Gastrocnemius medialis (tissue), 4 donors: Measurements from ENCODE around the gene SGO2. TPM values are rescaled to one million over a fixed set of nuclear protein-coding genes. Genes with fewer than 3 reads are reported as not detected.
"Not testable (repeated sequence)": the region's sequence is repeated elsewhere in the genome, so short reads cannot be mapped to it uniquely, and the experiment has no call there.

Experiments used
- ATAC-seq, 2 donors: fragments of 150-250 bp; one replicate each; pipeline ENCODE4 v1.9.1; 2016
- DNase-seq, 2 donors: peaks; one replicate each; pipeline ENCODE4 v3.0.0-alpha.2; 2019
- H3K27ac ChIP-seq, 4 donors: fragments of 200-600 bp; sonication (generic); 1 replicate in 1 of 4; 2 replicates in 3 of 4; pipeline ENCODE4 v1.5.1; 2016 to 2018; ENCODE audit warnings: mild to moderate bottlenecking in 2 of 4, moderate library complexity in 1 of 4
- H3K27me3 ChIP-seq, 3 donors: fragments of 200-600 bp; sonication (generic) in 2 of 3; 1 replicate in 1 of 3; 2 replicates in 2 of 3; pipeline versions ENCODE4 v1.5.1 to v1.6.0; 2016 to 2019; ENCODE audit warnings: mild to moderate bottlenecking in 1 of 3, moderate library complexity in 1 of 3
- H3K36me3 ChIP-seq, 2 donors: fragments of 200-600 bp; sonication (generic) in 1 of 2; one replicate each; pipeline ENCODE4 v1.5.1; 2017 to 2018
- H3K4me1 ChIP-seq, 2 donors: fragments of 200-600 bp; sonication (generic) in 1 of 2; one replicate each; pipeline ENCODE4 v1.5.1; 2016 to 2017; ENCODE audit warnings: mild to moderate bottlenecking in 2 of 2
- H3K4me3 ChIP-seq, 4 donors: fragments of 200-600 bp; sonication (generic) in 3 of 4; 1 replicate in 1 of 4; 2 replicates in 3 of 4; pipeline ENCODE4 v1.5.1; 2016 to 2019; ENCODE audit warnings: mild to moderate bottlenecking in 2 of 4
- H3K9me3 ChIP-seq, 3 donors: fragments of 200-600 bp; sonication (generic) in 2 of 3; 1 replicate in 1 of 3; 2 replicates in 2 of 3; pipeline ENCODE4 v1.5.1; 2016 to 2019
- CTCF ChIP-seq, 5 experiments: fragments of 450-650 bp in 3 of 5; fragments of 200-600 bp in 2 of 5; sonication (generic) in 2 of 5; IDR thresholded peaks in 4 of 5; conservative IDR thresholded peaks in 1 of 5; 1 replicate in 4 of 5; 2 replicates in 1 of 5; pipeline ENCODE4 v1.5.1; 2016 to 2019; ENCODE audit warnings: antibody characterized with exemption in 5 of 5, mild to moderate bottlenecking in 3 of 5, moderate library complexity in 3 of 5
- POLR2A ChIP-seq, 2 donors: fragments of 450-650 bp; IDR thresholded peaks; one replicate each; pipeline ENCODE4 v1.6.1; 2017; ENCODE audit warnings: antibody characterized with exemption in 2 of 2, mild to moderate bottlenecking in 2 of 2, moderate library complexity in 2 of 2
- in situ Hi-C, 4 donors: fragments of 200-750 bp; cut with MboI; loops; one replicate each; pipeline versions ENCODE4 v1.15.0 to v1.8.0; 2017; ENCODE audit warnings: low sequenced_read_pairs in 4 of 4
- intact Hi-C: fragments of 100-400 bp; cut with DNase I; formaldehyde crosslinking; loops from one replicate; pipeline ENCODE4 v1.15.1; 2023; ENCODE audit warnings: low total_unique reads
- total RNA-seq, 4 donors: library from RNA; depleted of rRNA; stranded (reverse); fragments of >200 nt; gene quantifications; one replicate each; pipeline versions ENCODE4 v1.1.0 to v1.2.3, GENCODE V29; 2016

SGO2 gene
- total RNA-seq, 4 donors from 2014 or later, result 0.61 to 2.6 (median 0.70) TPM

- Histone ChIP-seq H3K4me1 (no peaks in the 10 kb centered on the region), H3K36me3 (no peaks in the 10 kb centered on the region), H3K4me3 (no peak overlapping the region), H3K27ac (no peak overlapping the region), H3K9me3 (no peaks in the 10 kb centered on the region), H3K27me3 (no peaks in the 10 kb centered on the region)
- intact Hi-C loops, result no loop called here
- no peak for TF ChIP-seq POLR2A (IDR thresholded peaks at IDR 0.05)
- no peak for TF ChIP-seq CTCF (IDR thresholded peaks at IDR 0.05 in 4 of 5, conservative IDR thresholded peaks at IDR 0.05 in 1 of 5)
- ATAC-seq (no peak), DNase-seq (no peak)
- in situ Hi-C loops, result no loop called here
These were observed 99.3 kb downstream of the SGO2 start for GRCh38 chr2:200625282-200625681.

GRCh38 chr2:200625958-200626363, 100.0 kb downstream of the SGO2 start:
- ATAC-seq (peak in 1 of 2 donors; percentile 30), DNase-seq (no peak)
- Histone ChIP-seq H3K27me3 (no peaks in the 10 kb centered on the region), H3K9me3 (no peaks in the 10 kb centered on the region), H3K27ac (no peak overlapping the region), H3K36me3 (no peaks in the 10 kb centered on the region), H3K4me3 (no peak overlapping the region), H3K4me1 (no peaks in the 10 kb centered on the region)
- TF ChIP-seq POLR2A (IDR thresholded peaks at IDR 0.05), result no peak
- TF ChIP-seq CTCF (IDR thresholded peaks at IDR 0.05 in 4 of 5, conservative IDR thresholded peaks at IDR 0.05 in 1 of 5), result no peak
- in situ Hi-C loops (no loop called here), intact Hi-C loops (no loop called here)

GRCh38 chr2:200627110-200627770, 101.2 kb downstream of the SGO2 start:
- DNase-seq (no peak), ATAC-seq (no peak)
- no peaks in the 10 kb centered on the region for H3K36me3 ChIP-seq
- TF ChIP-seq POLR2A (IDR thresholded peaks at IDR 0.05), result no peak
- TF ChIP-seq CTCF (IDR thresholded peaks at IDR 0.05 in 4 of 5, conservative IDR thresholded peaks at IDR 0.05 in 1 of 5), result no peak
- H3K27me3 ChIP-seq, result no peaks in the 10 kb centered on the region
- H3K9me3 ChIP-seq, result no peaks in the 10 kb centered on the region
- in situ Hi-C loops, result no loop called here
- no peak overlapping the region for H3K27ac ChIP-seq
- intact Hi-C loops, result no loop called here
- H3K4me3 ChIP-seq, result no peak overlapping the region
- H3K4me1 ChIP-seq, result no peaks in the 10 kb centered on the region

- H3K9me3 ChIP-seq, ATAC-seq, H3K27me3 ChIP-seq, H3K36me3 ChIP-seq, H3K4me1 ChIP-seq, DNase-seq, H3K4me3 ChIP-seq, intact Hi-C loops, H3K27ac ChIP-seq, in situ Hi-C loops: not testable (repeated sequence)
These were observed 102.5 kb downstream of the SGO2 start for GRCh38 chr2:200628461-200628860.

GRCh38 chr2:200631287-200631686, 105.3 kb downstream of the SGO2 start:
- intact Hi-C loops, result no loop called here

More at GRCh38 chr2:200631287-200631686, 105.3 kb downstream of the SGO2 start:
- DNase-seq (no peak), ATAC-seq (no peak)
- H3K27ac ChIP-seq, result no peak overlapping the region
- H3K36me3 ChIP-seq, result no peaks in the 10 kb centered on the region
- H3K4me3 ChIP-seq, result no peak overlapping the region
- in situ Hi-C loops, result no loop called here
- no peak for TF ChIP-seq CTCF (IDR thresholded peaks at IDR 0.05 in 4 of 5, conservative IDR thresholded peaks at IDR 0.05 in 1 of 5)
- TF ChIP-seq POLR2A (IDR thresholded peaks at IDR 0.05), result no peak
- H3K27me3 ChIP-seq, result no peaks in the 10 kb centered on the region
- H3K4me1 ChIP-seq, result no peaks in the 10 kb centered on the region
- no peaks in the 10 kb centered on the region for H3K9me3 ChIP-seq

Other genes starting within 250 kb of the SGO2 start
- 10 to 100 TPM; 34.0 to 74.2 (median 52.3) TPM for gene SPATS2L, start 219.5 kb upstream of the SGO2 start, total RNA-seq
- gene KCTD18, start 16.1 kb upstream of the SGO2 start, total RNA-seq, result 10 to 100 TPM; 16.6 to 20.1 (median 19.6) TPM
- 10 to 100 TPM; 22.1 to 41.8 (median 34.0) TPM for gene AOX1, start 59.8 kb downstream of the SGO2 start, total RNA-seq